Measurements from ENCODE around the gene LINGO1. TPM values are rescaled to one million over a fixed set of nuclear protein-coding genes. Genes with fewer than 3 reads are reported as not detected.

LINGO1 gene
- total RNA-seq, 2 donors from 2014 or later = 7.9 to 19.7 TPM

DNA sequence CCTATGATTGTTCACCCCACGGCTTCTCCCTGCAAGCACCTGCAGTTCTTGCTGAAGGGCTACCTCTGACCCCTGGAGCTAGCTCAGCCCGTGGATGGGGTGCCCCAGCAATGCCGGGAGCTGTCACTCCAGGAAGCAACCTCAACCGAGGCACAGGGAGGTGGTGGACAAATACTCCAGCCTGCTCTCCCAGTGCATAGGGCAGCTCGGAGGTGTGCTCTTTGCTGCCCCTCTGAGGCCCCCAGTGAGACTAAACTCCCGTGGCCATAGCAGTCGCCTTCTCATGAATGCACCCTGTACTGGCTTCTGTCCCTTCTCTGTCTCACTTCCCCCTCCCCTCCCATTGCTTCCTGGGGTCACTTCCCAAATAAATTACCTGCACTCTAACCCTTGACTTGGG lies 48.5 kb downstream of the LINGO1 start:
- Mint-ChIP-seq H3K36me3 (ENCODE audit: low read depth) (no peaks in the 10 kb centered on the region), H3K4me3 (no peak overlapping the region), H3K27me3 (ENCODE audit: insufficient read depth) (peaks cover 3% of the 10 kb centered on the region), H3K9me3 (no peaks in the 10 kb centered on the region), H3K4me1 (peaks cover 2% of the 10 kb centered on the region), H3K27ac (no peak overlapping the region)
- no peak overlapping the region for H3K9ac ChIP-seq (ENCODE audit: extremely low read depth, low read length, poor library complexity, severe bottlenecking)
- 37 to 48% methylated on average over 7 of the region's 7 CpGs for WGBS, 2 experiments (ENCODE audit: insufficient coverage in 1 of 2, insufficient read length in 1 of 2)
- H3K4me3 ChIP-seq (ENCODE audit: low read length) = no peak overlapping the region
- H3K9me3 ChIP-seq (ENCODE audit: control insufficient read depth, low read length) = no peaks in the 10 kb centered on the region
- H3K36me3 ChIP-seq (ENCODE audit: control insufficient read depth, insufficient read depth, low read length) = no peaks in the 10 kb centered on the region
- H3K4me1 ChIP-seq (ENCODE audit: control insufficient read depth, insufficient read depth, low read length) = no peaks in the 10 kb centered on the region
- no peaks in the 10 kb centered on the region for H3K27me3 ChIP-seq (ENCODE audit: control insufficient read depth, insufficient read depth, low read length, poor library complexity, severe bottlenecking)
- peak; percentile 73 for DNase-seq
- TF ChIP-seq, protein P1, sequence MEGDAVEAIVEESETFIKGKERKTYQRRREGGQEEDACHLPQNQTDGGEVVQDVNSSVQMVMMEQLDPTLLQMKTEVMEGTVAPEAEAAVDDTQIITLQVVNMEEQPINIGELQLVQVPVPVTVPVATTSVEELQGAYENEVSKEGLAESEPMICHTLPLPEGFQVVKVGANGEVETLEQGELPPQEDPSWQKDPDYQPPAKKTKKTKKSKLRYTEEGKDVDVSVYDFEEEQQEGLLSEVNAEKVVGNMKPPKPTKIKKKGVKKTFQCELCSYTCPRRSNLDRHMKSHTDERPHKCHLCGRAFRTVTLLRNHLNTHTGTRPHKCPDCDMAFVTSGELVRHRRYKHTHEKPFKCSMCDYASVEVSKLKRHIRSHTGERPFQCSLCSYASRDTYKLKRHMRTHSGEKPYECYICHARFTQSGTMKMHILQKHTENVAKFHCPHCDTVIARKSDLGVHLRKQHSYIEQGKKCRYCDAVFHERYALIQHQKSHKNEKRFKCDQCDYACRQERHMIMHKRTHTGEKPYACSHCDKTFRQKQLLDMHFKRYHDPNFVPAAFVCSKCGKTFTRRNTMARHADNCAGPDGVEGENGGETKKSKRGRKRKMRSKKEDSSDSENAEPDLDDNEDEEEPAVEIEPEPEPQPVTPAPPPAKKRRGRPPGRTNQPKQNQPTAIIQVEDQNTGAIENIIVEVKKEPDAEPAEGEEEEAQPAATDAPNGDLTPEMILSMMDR (conservative IDR thresholded peaks at IDR 0.05) = peak; percentile 73
- no peak overlapping the region for H3K27ac ChIP-seq (ENCODE audit: low read depth, low read length)

DNA sequence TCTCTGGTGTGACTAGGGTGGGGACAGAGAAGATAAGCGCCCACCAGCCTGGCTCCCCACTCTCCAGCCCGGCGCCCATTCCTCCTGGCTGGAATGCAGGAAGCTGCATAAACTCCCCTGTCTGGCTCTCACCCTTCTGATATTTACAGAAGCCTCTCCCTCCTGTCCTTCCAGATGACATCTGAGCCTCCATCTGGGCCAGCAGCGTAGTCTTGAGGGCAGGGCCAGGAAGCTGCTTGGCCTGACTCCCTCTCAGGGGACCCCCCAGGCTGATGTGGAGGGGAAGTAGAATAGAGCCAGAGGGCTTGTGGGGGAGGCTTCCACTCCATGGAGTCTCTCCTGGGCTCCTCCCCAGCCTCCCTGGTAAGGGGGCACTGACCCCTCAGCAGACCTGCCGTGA lies 49.9 kb downstream of the LINGO1 start:
- 90 to 94% methylated on average over 2 to 5 of the region's 5 CpGs for WGBS, 2 experiments (ENCODE audit: insufficient coverage in 1 of 2, insufficient read length in 1 of 2)
- H3K9me3 Mint-ChIP-seq = no peaks in the 10 kb centered on the region
- H3K27ac Mint-ChIP-seq = no peak overlapping the region
- H3K4me1 Mint-ChIP-seq = peaks cover 2% of the 10 kb centered on the region
- Histone ChIP-seq H3K9me3 (ENCODE audit: control insufficient read depth, low read length) (no peaks in the 10 kb centered on the region), H3K27me3 (ENCODE audit: control insufficient read depth, insufficient read depth, low read length, poor library complexity, severe bottlenecking) (no peaks in the 10 kb centered on the region), H3K9ac (ENCODE audit: extremely low read depth, low read length, poor library complexity, severe bottlenecking) (no peak overlapping the region), H3K4me1 (ENCODE audit: control insufficient read depth, insufficient read depth, low read length) (no peaks in the 10 kb centered on the region), H3K27ac (ENCODE audit: low read depth, low read length) (no peak overlapping the region), H3K36me3 (ENCODE audit: control insufficient read depth, insufficient read depth, low read length) (no peaks in the 10 kb centered on the region), H3K4me3 (ENCODE audit: low read length) (no peak overlapping the region)
- no peak for DNase-seq
- TF ChIP-seq, protein P1 (conservative IDR thresholded peaks at IDR 0.05) = no peak
- no peaks in the 10 kb centered on the region for H3K27me3 Mint-ChIP-seq (ENCODE audit: insufficient read depth)
- H3K36me3 Mint-ChIP-seq (ENCODE audit: low read depth) = no peaks in the 10 kb centered on the region
- H3K4me3 Mint-ChIP-seq = no peak overlapping the region

DNA sequence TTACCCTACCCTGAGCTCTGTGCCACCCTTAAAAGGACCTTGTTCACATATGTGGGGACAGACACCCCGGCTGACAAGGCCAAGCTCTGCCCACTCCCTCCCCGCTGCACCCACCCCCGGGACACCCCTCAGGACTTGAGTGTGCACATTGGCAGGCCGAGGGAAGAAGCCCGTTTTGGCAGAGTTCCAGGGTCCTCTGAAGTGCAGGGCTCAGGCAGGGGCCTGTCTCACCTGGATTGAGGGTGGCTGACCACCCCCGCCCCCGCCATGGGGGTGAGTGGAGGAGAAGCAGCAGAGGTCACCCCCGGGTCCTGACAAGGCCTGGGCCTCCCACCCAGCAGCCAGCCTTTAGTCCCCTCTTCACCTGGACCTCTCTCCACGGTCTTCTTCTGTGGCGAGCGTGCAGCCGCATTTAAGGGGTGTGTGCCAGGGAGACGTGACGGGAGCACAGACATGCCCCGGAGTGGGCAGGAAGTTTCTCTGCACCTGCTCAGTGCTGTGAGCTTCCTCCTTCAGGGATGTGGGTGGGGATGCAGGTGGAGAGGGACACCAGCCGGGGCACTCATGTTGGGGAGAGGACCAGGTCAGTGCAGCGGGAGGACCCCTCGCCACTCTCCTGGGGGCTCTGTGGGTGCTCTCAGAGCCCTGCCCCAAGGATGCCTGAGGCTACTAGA lies 50.7 kb downstream of the LINGO1 start:
- Mint-ChIP-seq H3K27me3 (ENCODE audit: insufficient read depth) (no peaks in the 10 kb centered on the region), H3K4me3 (no peak overlapping the region), H3K9me3 (no peaks in the 10 kb centered on the region), H3K4me1 (peaks cover 2% of the 10 kb centered on the region), H3K36me3 (ENCODE audit: low read depth) (no peaks in the 10 kb centered on the region), H3K27ac (no peak overlapping the region)
- Histone ChIP-seq H3K4me1 (ENCODE audit: control insufficient read depth, insufficient read depth, low read length) (no peaks in the 10 kb centered on the region), H3K9me3 (ENCODE audit: control insufficient read depth, low read length) (no peaks in the 10 kb centered on the region), H3K9ac (ENCODE audit: extremely low read depth, low read length, poor library complexity, severe bottlenecking) (no peak overlapping the region), H3K27ac (ENCODE audit: low read depth, low read length) (no peak overlapping the region), H3K4me3 (ENCODE audit: low read length) (no peak overlapping the region), H3K36me3 (ENCODE audit: control insufficient read depth, insufficient read depth, low read length) (no peaks in the 10 kb centered on the region), H3K27me3 (ENCODE audit: control insufficient read depth, insufficient read depth, low read length, poor library complexity, severe bottlenecking) (no peaks in the 10 kb centered on the region)
- 85 to 87% methylated on average over 12 to 18 of the region's 18 CpGs for WGBS, 2 experiments (ENCODE audit: insufficient coverage in 1 of 2, insufficient read length in 1 of 2)
- TF ChIP-seq, protein P1 (conservative IDR thresholded peaks at IDR 0.05) = no peak
- DNase-seq = no peak

All from endodermal cell (in vitro differentiated cells).